HG02588 (cell line): ENCODE data around the gene RASSF8.
A peak's percentile ranks its signal among the peaks of the same experiment; 100 is the strongest.
"Not testable (repeated sequence)": the region's sequence is repeated elsewhere in the genome, so short reads cannot be mapped to it uniquely, and the experiment has no call there.

Experiments
- ATAC-seq: cut with Tn5 transposase; IDR thresholded peaks from one replicate; pipeline ENCODE4 v1.9.1; 2021; ENCODE audit warnings: mild to moderate bottlenecking, moderate library complexity; ENCODE audit not compliant: unreplicated experiment

Gene RASSF8

DNA sequence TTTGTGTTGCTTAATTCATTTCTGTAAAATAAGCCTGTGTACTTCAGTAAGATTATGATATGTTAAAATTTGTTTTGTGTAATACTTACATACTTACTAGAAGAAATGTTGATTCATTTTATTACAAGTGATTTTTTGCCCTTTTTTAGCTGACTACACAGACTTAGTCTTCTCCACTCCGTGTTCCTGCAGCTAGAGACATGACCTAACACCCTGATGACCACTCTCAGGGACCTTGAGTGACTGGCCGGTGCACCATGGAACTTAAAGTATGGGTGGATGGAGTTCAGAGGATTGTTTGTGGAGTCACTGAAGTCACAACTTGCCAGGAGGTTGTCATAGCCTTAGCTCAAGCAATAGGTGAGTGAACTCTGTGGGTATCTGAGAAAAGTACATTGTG is 96.6 kb downstream of the RASSF8 start:
- ATAC-seq, result no peak

DNA sequence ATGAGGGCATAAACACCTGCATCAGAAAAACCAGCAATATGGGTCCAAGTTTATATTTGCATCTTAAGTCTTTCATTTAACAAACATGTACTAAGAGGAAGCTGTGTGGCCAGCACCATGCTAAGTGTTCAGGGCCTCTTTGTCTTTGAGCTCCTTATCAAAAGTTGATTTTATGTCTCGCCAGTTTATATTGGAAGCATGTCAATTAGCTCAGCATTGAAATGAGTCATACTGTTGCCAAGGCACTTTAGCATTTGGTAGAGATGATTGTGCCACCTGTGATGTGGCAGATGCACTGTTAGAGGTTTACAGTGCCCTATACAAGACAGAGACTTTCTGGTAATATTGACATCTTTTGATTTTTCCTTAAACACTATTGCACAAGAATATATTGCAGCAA is 97.9 kb downstream of the RASSF8 start:
- ATAC-seq, result no peak

DNA sequence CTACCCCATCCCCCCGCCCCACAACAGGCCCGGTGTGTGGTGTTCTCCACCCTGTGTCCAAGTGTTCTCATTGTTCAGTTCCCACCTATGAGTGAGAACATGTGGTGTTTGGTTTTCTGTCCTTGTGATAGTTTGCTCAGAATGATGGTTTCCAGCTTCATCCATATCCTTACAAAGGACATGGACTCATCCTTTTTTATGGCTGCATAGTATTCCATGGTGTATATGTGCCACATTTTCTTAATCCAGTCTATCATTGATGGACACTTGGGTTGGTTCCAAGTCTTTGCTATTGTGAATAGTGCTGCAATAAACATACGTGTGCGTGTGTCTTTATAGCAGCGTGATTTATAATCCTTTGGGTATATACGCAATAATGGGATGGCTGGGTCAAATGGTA is 98.8 kb downstream of the RASSF8 start:
- not testable (repeated sequence) for ATAC-seq

DNA sequence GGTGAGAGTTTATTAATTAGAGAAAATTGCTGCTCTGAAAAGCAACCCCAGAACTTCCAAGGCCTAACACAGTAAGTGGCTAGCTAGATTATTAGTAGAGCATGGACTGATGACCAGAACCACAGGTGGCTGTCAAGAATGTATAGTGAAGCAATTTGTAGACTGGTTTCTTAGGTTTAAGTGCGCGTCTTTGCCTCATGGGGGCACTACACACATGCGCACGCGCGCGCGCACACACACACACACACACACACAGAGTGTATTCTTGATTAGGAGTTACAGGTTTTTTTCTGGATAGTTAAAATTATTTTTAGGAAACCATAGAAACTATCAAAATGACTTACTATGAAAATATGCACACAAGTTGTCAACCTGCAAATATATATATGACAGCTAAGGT is 99.8 kb downstream of the RASSF8 start:
- ATAC-seq, result no peak

GRCh38 chr12:26058818-26059217 is 100.3 kb downstream of the RASSF8 start:
- no peak for ATAC-seq

DNA sequence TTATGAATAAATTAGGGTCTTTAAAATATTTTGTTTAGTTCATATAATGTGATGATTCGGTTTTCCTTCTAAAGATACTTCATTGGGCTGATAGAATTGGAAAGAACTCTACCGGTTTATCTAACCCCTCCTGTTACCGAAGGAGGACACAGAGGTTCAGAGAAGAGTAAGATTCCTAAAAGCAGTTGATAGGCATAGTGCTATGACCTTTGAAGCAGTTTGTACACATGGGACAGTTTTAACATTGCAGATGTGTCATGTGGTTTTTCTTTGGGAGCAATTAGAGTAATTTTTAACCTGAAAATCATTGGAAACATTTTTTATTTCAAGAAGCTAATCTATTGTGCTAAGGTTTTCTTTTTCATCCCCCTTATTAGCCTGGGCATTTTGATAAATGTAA is 103.5 kb downstream of the RASSF8 start:
- ATAC-seq, result no peak

- ATAC-seq, result no peak
Observed at GRCh38 chr12:26062566-26062965, 104.1 kb downstream of the RASSF8 start.

GRCh38 chr12:26065451-26065850 is 107.0 kb downstream of the RASSF8 start:
- no peak for ATAC-seq

DNA sequence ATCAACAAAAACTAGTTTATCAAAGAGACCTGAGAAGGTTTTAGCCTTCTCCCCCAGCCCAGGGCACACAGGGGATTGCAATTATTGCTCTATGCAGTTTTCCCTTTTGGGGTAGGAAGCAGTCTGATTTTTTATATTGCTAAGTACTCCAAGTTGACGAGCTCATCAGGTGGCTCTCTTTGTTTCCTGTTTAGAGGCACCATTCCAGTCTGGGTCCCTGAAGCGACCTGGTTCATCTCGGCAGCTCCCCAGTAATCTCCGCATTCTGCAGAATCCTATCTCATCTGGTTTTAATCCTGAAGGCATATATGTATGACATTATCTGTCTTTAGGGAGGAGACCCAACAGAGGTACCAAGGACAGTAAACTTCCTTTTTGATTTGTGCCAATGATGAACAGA is 110.0 kb downstream of the RASSF8 start:
- ATAC-seq, result no peak

GRCh38 chr12:26069796-26070195 is 111.3 kb downstream of the RASSF8 start:
- no peak for ATAC-seq

DNA sequence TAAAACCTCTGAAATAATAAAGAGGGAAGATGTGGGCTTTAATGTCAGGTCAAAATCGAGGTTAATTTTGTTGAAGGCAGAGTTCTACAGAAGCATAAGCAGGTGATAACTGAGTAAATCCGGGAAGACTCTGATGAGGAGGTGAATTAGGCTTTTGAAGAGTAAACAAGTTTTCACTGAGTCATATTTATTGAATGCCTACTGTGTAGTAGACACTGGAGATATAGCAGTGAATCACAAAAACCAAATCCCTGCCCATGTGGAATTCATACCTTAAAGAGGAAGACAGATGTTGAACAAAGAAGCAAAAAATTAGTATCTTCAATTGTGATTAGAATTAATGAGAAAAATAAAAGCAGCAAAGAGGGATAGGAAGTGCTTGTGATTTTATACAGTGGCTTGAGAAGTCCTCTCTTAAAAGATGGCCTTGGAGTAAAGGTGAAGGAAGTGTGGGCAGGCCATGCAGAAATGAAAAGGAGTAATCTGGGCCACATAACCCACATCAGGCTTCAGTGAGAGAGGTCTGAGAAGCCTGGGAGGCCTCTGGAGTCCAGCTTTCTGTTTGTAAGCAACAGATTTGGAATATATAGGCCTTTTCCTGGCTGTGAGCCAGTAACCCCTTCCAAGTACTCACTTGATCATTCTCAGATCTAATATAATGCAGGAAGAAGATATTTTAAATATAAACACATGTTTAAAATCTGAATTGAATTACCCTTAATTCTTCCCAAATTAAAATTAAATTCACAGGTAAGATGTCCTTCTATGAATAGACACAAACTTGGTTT is 119.6 kb downstream of the RASSF8 start:
- no peak for ATAC-seq

- no peak for ATAC-seq
Observed at GRCh38 chr12:26080911-26081310, 122.4 kb downstream of the RASSF8 start.

GRCh38 chr12:26086936-26087335 is 128.5 kb downstream of the RASSF8 start:
- no peak for ATAC-seq

GRCh38 chr12:26088998-26089397 is 130.5 kb downstream of the RASSF8 start:
- ATAC-seq, result peak; percentile 98

DNA sequence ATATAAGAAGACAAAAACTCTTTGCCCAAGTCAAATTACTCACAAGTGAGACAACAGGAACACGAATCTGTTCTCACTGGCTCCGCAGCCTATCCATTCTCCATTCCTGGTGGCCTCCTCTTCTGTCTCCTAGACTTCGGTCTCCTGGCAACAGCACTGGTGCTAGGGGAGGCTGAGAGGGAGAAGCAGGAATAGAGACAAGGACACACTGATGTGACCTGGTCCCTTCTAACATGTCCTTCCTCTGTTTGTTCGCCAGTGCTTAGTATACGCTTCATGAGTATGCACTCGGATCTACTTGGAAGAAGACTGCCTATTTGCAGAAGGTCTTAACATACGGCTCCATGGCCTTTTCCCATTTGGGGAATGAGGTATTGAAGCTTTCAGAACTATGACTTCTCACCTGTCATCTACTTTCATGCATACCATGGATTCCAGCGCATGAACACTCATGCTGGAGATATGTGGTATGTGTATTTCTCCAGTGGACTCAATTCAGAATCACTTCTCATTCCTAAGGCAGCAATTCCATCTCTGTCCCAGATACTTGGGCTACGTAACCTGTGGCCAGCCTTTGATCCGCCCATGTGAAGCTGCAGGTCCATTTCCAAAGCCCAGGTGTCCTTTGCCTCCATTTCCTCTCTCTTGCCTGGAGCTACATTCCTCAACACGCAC is 132.5 kb downstream of the RASSF8 start:
- no peak for ATAC-seq

DNA sequence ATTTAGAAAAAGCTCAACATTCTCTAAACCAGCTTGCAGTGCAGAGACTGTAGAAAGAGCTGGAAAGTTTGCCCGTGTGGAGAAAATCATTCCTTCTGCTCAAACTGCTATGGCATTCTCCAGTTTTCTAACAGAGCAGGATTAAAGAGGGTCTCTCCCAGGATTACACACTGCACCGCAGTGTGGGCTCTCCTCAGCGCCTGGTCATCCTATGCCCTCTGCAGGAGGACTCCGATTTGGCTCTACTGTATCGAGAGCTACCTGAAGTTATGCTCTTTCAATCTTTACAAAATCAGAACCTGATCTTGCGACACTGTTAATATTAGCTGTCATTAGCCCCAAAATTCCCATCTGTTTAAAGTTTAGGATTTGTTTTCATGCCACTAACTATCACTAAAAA is 133.3 kb downstream of the RASSF8 start:
- ATAC-seq, result no peak

- ATAC-seq, result no peak
Observed at GRCh38 chr12:26092346-26093105, 134.0 kb downstream of the RASSF8 start.

DNA sequence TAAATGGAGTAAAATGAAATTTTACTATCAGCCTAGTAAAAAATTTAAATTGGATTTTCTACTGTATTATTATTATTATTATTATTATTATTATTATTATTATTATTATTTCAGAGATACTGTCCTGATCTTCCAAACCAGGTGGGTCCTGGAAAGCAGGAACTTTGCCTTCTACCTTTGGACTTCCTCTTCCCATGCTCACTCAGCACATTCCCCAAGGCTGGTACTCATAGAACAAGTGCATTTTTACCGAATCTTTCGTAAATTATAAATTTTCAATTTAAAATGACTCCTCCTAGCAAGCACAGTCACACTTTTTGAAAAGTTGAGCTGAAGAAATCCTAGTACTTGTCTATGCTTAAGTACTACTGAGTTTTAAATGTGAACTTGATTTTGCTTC is 136.7 kb downstream of the RASSF8 start:
- ATAC-seq, result no peak

- no peak for ATAC-seq
Observed at GRCh38 chr12:26096036-26096435, 137.6 kb downstream of the RASSF8 start.

GRCh38 chr12:26097046-26097878 is 138.8 kb downstream of the RASSF8 start:
- no peak for ATAC-seq
